PC-9 (cell line): ENCODE measurements around the gene SPDYE5.

Source experiments
- CTCF ChIP-seq: fragments of 200-600 bp; sonication (generic); conservative IDR thresholded peaks from 2 replicates; pipeline ENCODE4 v1.6.1; 2017; ENCODE audit warnings: mixed run types, antibody characterized with exemption, mild to moderate bottlenecking, moderate library complexity
- EZH2 ChIP-seq: fragments of 200-600 bp; sonication (generic); IDR thresholded peaks from 2 replicates; pipeline ENCODE4 v1.8.0; 2017; ENCODE audit warnings: antibody characterized with exemption, low read depth

GRCh38 chr7:75546237-75547015, 54.3 kb downstream of the SPDYE5 start:
- no peak for TF ChIP-seq CTCF
- no peak for TF ChIP-seq EZH2
